ENCODE data around the gene MISP. TPM values are rescaled to one million over a fixed set of nuclear protein-coding genes. Genes with fewer than 3 reads are reported as not detected.
"Not testable (repeated sequence)": the region's sequence is repeated elsewhere in the genome, so short reads cannot be mapped to it uniquely, and the experiment has no call there.

The MISP gene
- total RNA-seq, 1 donor from 2014 or later, result 1.1 TPM

DNA sequence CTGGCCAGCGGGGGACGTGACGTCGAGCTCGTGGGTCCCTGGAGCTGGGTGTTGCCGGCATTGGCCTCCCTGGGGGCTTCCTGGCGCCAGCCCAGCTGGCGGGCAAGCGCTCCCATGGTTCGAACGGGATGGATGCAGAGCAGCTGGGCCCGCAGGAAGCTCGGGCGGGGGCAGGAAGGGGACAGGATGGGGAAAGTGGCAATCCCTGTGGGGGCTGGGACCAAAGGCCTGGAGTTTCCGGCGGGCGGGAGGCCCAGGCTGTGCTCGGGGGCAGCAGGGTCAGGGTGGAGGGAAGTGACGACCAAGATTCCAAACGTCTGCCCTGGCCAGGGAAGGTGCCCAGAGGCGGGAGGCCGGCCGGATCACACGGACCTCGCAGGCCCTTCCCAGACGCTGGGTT, 22.9 kb upstream of the MISP start:
- Mint-ChIP-seq H3K4me1 (ENCODE audit: low read depth) (no peaks in the 10 kb centered on the region), H3K4me3 (ENCODE audit: low read depth) (no peak overlapping the region), H3K27me3 (no peaks in the 10 kb centered on the region), H3K36me3 (ENCODE audit: insufficient read depth) (peaks cover 7% of the 10 kb centered on the region), H3K27ac (no peak overlapping the region), H3K9me3 (ENCODE audit: low read depth) (no peaks in the 10 kb centered on the region)
- DNase-seq (ENCODE audit: low spot score, unreplicated experiment), result no peak
- TF ChIP-seq, protein P1, sequence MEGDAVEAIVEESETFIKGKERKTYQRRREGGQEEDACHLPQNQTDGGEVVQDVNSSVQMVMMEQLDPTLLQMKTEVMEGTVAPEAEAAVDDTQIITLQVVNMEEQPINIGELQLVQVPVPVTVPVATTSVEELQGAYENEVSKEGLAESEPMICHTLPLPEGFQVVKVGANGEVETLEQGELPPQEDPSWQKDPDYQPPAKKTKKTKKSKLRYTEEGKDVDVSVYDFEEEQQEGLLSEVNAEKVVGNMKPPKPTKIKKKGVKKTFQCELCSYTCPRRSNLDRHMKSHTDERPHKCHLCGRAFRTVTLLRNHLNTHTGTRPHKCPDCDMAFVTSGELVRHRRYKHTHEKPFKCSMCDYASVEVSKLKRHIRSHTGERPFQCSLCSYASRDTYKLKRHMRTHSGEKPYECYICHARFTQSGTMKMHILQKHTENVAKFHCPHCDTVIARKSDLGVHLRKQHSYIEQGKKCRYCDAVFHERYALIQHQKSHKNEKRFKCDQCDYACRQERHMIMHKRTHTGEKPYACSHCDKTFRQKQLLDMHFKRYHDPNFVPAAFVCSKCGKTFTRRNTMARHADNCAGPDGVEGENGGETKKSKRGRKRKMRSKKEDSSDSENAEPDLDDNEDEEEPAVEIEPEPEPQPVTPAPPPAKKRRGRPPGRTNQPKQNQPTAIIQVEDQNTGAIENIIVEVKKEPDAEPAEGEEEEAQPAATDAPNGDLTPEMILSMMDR (IDR thresholded peaks at IDR 0.05; ENCODE audit: unreplicated experiment), result no peak

DNA sequence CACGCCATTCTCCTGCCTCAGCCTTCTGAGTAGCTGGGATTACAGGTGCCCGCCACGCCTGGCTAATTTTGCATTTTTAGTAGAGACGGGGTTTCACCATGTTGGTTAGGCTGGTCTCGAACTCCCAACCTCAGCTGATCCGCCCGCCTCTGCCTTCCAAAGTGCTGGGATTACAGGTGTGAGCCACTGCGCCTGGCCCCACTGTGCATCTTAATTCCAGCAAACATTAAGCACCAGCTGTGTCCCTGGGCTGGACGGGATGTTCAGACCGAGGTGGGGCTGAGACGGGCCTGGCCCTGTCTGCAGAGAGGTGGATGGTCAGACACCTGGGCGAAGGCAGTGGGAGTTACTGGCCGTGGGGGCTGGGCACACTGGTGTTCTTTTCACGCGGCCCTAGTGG, 21.3 kb upstream of the MISP start:
- peaks cover 14% of the 10 kb centered on the region for H3K36me3 Mint-ChIP-seq (ENCODE audit: insufficient read depth)
- not testable (repeated sequence) for H3K4me3 Mint-ChIP-seq (ENCODE audit: low read depth); H3K27ac Mint-ChIP-seq; H3K27me3 Mint-ChIP-seq; H3K9me3 Mint-ChIP-seq (ENCODE audit: low read depth); DNase-seq (ENCODE audit: low spot score, unreplicated experiment); H3K4me1 Mint-ChIP-seq (ENCODE audit: low read depth)

DNA sequence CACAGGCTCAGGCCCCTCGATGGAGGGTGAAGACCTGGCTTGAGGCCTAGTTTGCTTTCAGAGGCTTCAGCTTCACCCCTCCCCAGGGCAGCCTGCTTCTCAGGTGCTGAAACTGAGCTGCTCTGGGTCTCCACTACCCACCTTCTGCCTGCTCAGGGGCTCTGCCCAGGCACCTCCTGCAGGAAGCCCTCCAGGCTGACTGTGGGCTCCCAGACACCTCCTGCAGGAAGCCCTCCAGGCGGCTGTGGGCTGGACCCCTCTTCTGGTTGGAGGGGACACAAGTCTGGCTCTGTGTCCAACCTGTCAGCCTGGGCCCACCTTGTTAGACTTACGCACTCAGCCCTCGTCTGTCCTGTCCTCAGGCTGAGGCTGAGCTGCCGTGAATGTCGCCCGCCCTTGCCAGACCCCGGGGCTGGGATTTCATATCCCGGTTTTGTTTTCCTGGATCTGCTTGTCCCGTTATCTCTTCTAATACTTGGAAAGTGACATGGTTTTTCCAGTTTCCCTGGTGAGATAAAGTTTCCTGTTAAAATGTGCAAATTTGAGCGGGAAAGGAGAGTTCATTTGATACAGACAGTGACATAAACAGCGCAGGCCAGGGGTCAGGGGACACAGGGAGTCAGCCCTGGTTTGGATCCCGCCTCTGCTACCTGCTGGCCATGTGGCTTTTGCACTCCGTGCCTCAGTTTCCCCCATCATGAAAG, 20.8 kb upstream of the MISP start:
- TF ChIP-seq, protein P1 (IDR thresholded peaks at IDR 0.05; ENCODE audit: unreplicated experiment), result no peak
- Mint-ChIP-seq H3K36me3 (ENCODE audit: insufficient read depth) (peaks cover 14% of the 10 kb centered on the region), H3K4me1 (ENCODE audit: low read depth) (no peaks in the 10 kb centered on the region), H3K9me3 (ENCODE audit: low read depth) (no peaks in the 10 kb centered on the region), H3K27ac (no peak overlapping the region), H3K27me3 (no peaks in the 10 kb centered on the region), H3K4me3 (ENCODE audit: low read depth) (no peak overlapping the region)
- DNase-seq (ENCODE audit: low spot score, unreplicated experiment), result no peak

DNA sequence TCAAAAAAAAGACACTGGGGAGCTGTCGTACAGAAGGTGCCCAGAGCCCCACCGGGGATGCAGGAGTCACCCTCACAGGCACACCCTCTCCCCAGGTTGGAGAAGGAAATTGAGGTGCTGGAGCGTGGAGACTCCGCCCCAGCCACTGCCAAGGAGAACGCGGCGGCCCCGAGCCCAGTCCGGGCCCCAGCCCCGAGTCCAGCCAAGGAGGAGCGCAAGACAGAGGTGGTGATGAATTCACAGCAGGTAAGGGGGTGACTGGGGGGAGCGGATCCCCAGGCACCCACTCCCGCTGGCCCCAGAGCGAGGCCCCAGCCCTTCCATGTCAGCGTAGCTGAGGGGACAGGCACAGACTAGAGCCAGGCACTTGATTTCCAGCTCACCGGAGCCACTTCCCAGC, 19.9 kb upstream of the MISP start:
- TF ChIP-seq, protein P1 (IDR thresholded peaks at IDR 0.05; ENCODE audit: unreplicated experiment), result no peak
- Mint-ChIP-seq H3K4me1 (ENCODE audit: low read depth) (no peaks in the 10 kb centered on the region), H3K36me3 (ENCODE audit: insufficient read depth) (peaks cover 14% of the 10 kb centered on the region), H3K4me3 (ENCODE audit: low read depth) (no peak overlapping the region), H3K27me3 (no peaks in the 10 kb centered on the region), H3K27ac (no peak overlapping the region), H3K9me3 (ENCODE audit: low read depth) (no peaks in the 10 kb centered on the region)
- no peak for DNase-seq (ENCODE audit: low spot score, unreplicated experiment)

DNA sequence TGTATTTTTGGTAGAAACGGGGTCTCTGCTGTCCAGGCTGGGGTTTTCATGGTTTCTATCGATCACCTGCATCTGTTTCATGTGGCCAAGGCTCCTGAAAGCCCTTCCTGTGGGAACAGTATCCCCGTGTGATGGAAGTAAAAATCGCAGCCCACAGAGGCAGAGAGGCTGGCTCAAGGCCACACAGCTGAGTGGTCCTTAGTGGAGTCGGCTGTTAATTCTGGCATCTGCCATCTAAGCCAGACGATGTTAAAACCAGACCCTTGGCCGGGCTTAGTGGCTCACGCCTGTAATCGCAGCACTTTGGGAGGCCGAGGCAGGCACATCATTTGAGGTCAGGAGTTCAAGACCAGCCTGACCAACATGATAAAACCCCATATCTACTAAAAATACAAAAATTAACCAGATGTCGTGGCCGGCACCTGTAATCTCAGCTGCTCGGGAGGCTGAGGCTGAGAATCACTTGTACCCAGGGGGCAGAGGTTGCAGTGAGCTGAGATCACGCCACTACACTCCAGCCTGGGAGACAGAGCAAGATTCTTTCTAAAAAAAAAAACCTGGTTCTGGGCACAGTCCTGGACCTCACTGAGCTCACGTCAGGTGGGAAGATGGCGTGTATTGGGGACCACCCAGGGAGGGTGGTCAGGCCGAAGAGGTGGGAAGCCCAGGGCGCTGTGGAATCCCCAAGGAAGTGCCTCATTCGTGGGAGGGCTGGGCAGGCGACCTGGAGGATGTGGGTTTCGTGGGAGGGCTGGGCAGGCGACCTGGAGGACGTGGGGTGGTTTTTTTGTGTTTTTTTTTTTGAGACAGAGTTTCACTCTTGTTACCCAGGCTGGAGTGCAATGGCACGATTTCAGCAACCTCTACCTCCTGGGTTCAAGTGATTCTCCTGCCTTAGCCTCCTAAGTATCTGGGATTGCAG, 18.5 kb upstream of the MISP start:
- no peak overlapping the region for H3K4me3 Mint-ChIP-seq (ENCODE audit: low read depth)
- no peak for DNase-seq (ENCODE audit: low spot score, unreplicated experiment)
- H3K27ac Mint-ChIP-seq, result no peak overlapping the region
- no peaks in the 10 kb centered on the region for H3K4me1 Mint-ChIP-seq (ENCODE audit: low read depth)
- no peaks in the 10 kb centered on the region for H3K9me3 Mint-ChIP-seq (ENCODE audit: low read depth)
- TF ChIP-seq, protein P1 (IDR thresholded peaks at IDR 0.05; ENCODE audit: unreplicated experiment), result no peak
- peaks cover 10% of the 10 kb centered on the region for H3K36me3 Mint-ChIP-seq (ENCODE audit: insufficient read depth)
- no peaks in the 10 kb centered on the region for H3K27me3 Mint-ChIP-seq
